GM23248 (cell line): ENCODE results near the gene PNPLA5. TPM values are rescaled to one million over a fixed set of nuclear protein-coding genes. Genes with fewer than 3 reads are reported as not detected.

Experiments used
- DNase-seq: peaks from one replicate; pipeline ENCODE4 v3.0.0-alpha.2; 2015
- H2AFZ ChIP-seq: fragments of 200-600 bp; sonication (generic); 2 replicates; pipeline ENCODE4 v1.6.1; 2016; ENCODE audit warnings: antibody characterized with exemption
- H3F3A ChIP-seq: fragments of 200-600 bp; sonication (generic); 2 replicates; pipeline ENCODE4 v1.6.1; 2016; ENCODE audit warnings: mild to moderate bottlenecking, antibody characterized with exemption, mixed run types; ENCODE audit not compliant: insufficient read depth
- H3K27ac ChIP-seq: fragments of 200-600 bp; sonication (generic); 2 replicates; pipeline ENCODE4 v1.5.1; 2016; ENCODE audit warnings: mild to moderate bottlenecking
- H3K27me3 ChIP-seq: fragments of 200-600 bp; sonication (generic); replicated peaks from 2 replicates; pipeline ENCODE4 v1.6.1; 2016; ENCODE audit warnings: mild to moderate bottlenecking; ENCODE audit not compliant: insufficient read depth
- H3K36me3 ChIP-seq: fragments of 200-600 bp; sonication (generic); 2 replicates; pipeline ENCODE4 v1.6.1; 2016; ENCODE audit warnings: low read depth, mild to moderate bottlenecking
- H3K4me1 ChIP-seq: fragments of 200-600 bp; sonication (generic); 2 replicates; pipeline ENCODE4 v1.6.1; 2016; ENCODE audit warnings: mild to moderate bottlenecking; ENCODE audit not compliant: insufficient read depth
- H3K4me2 ChIP-seq: fragments of 200-600 bp; sonication (generic); one replicate; pipeline ENCODE4 v1.6.1; 2016; ENCODE audit warnings: mild to moderate bottlenecking; ENCODE audit not compliant: unreplicated experiment
- H3K4me3 ChIP-seq: fragments of 200-600 bp; sonication (generic); 2 replicates; pipeline ENCODE4 v1.5.1; 2016; ENCODE audit warnings: mild to moderate bottlenecking
- H3K79me2 ChIP-seq: fragments of 200-600 bp; sonication (generic); 2 replicates; pipeline ENCODE4 v1.6.1; 2016; ENCODE audit warnings: mild to moderate bottlenecking; ENCODE audit not compliant: insufficient read depth
- H3K9ac ChIP-seq: fragments of 200-600 bp; sonication (generic); 2 replicates; pipeline ENCODE4 v1.6.1; 2016; ENCODE audit warnings: mild to moderate bottlenecking
- H3K9me2 ChIP-seq: fragments of 200-600 bp; sonication (generic); 2 replicates; pipeline ENCODE4 v1.6.1; 2016; ENCODE audit warnings: mixed run types, mild to moderate bottlenecking, moderate library complexity; ENCODE audit not compliant: insufficient read depth
- H3K9me3 ChIP-seq: fragments of 200-600 bp; sonication (generic); one replicate; pipeline ENCODE4 v1.6.1; 2017; ENCODE audit warnings: low read depth
- H4K20me1 ChIP-seq: fragments of 200-600 bp; sonication (generic); 2 replicates; pipeline ENCODE4 v1.6.0; 2016; ENCODE audit not compliant: insufficient read depth
- EZH2 ChIP-seq: fragments of 200-600 bp; sonication (generic); IDR thresholded peaks from 2 replicates; pipeline ENCODE4 v1.6.1; 2018; ENCODE audit warnings: antibody characterized with exemption, mild to moderate bottlenecking; ENCODE audit not compliant: insufficient read depth, poor library complexity, severe bottlenecking
- EZH2phosphoT487 ChIP-seq: fragments of 200-600 bp; sonication (generic); IDR thresholded peaks from 2 replicates; pipeline ENCODE4 v1.6.1; 2018; ENCODE audit warnings: antibody characterized with exemption, moderate library complexity, mild to moderate bottlenecking, low read depth; ENCODE audit not compliant: insufficient read depth
- WGBS, 2 experiments: methylation state at CpG; one replicate each; pipeline ENCODE4 v1.1.6; 2015 to 2017; ENCODE audit warnings: low lambda C conversion rate in 2 of 2, low coverage in 1 of 2; ENCODE audit errors: missing lambda C conversion rate in 2 of 2; 5-methylcytosine and 5-hydroxymethylcytosine counted together
- in situ Hi-C: fragments of 300-500 bp; cut with MboI; formaldehyde crosslinking; loops from 2 replicates; pipeline ENCODE4 v1.15.0; 2020
- polyA plus RNA-seq: library from polyadenylated mRNA; unstranded; fragments of >200 nt; fragmentation: Nextera tagmentation; extraction: Ambion mirVana; gene quantifications from 2 replicates; pipeline ENCODE4 v1.2.1, GENCODE V29; 2016
- total RNA-seq: library from RNA; depleted of rRNA; stranded (reverse); fragments of >200 nt; shearing (Covaris generic); gene quantifications from 2 replicates; pipeline ENCODE4 v1.2.3, GENCODE V29; 2014; rRNA removed

PNPLA5 gene
- total and polyA plus RNA-seq, 2 experiments from 2014 or later = not detected

DNA sequence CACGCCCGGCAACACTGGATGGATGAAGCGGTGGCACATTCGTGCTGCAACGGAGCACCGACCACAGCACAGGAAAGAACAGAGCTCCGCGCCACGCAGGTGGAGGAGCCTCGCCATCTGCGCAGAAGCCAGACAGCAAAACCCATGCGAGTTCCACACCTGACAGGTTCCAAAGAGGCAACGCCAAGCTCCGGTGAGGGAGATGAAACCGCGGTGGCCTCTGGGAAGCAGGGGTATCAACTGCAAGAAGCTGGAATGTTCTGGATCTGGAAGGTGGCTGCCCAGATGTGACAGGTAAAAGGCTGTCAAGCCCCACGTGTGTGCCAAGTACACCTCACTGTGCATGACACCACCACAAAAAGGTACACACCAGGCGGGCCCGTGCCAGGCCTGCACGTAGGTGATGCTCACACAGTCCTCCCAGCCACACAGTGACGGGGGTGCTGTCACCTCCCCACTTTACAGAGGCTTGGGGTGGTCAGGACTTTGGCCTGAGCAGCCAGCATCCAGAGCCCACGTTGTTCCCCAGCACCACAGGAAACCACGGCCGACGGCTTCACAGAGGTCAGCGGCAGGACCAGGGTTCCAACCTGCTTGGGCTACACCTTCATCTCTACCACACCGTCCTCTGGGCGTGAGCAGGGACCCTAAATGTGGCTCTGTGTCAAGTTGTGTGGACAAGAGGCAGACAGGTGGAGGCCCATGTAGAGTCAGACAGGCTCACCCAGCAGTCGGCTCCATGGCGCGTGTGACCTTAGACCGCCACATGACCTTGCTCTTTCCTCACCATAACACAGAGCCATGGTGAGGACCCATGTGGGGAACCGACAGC, 60.0 kb downstream of the PNPLA5 start:
- Histone ChIP-seq H3K79me2 (no peaks in the 10 kb centered on the region), H3K36me3 (no peaks in the 10 kb centered on the region), H3K4me2 (no peak overlapping the region), H2AFZ (no peak overlapping the region), H3K27ac (no peak overlapping the region), H4K20me1 (no peaks in the 10 kb centered on the region), H3K9me3 (no peaks in the 10 kb centered on the region), H3K9me2 (no peaks in the 10 kb centered on the region), H3K4me3 (no peak overlapping the region), H3F3A (peaks cover 10% of the 10 kb centered on the region), H3K9ac (no peak overlapping the region), H3K27me3 (no peaks in the 10 kb centered on the region), H3K4me1 (peaks cover 11% of the 10 kb centered on the region)
- DNase-seq = no peak
- in situ Hi-C loops = no loop called here
- WGBS, 2 experiments = 82 to 85% methylated on average over 31 to 33 of the region's 33 CpGs
- TF ChIP-seq EZH2phosphoT487 (no peak), EZH2 (no peak)

DNA sequence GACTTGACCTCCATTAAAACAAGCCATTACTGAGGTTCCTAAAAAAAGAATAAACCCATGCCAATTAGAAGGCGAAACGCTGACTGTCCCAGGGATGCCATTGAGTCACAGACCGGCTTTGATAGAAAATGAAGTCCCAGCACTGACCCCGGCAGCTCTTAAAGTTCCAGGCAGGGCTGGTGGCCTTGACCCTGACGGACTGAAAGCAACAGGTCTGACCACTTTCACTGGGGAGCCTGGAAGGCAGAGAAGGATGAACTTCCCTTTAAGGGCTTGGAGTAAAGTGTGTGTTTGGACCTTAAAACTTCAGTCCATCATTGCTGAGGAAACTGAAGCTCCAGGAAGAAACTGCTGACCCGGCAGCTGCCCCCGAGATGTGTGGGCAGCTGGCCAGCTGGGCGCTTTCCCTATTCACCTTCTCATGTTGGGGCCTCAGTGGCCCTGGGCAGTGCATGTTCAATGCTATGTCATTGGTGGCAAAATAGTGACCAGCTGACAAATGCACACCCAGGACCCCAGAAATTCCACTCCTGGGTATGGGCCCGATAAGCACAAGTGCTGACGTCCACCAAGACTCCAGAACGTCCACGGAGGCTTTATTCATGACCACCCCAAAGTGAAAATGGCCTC, 60.8 kb downstream of the PNPLA5 start:
- Histone ChIP-seq H3K4me1 (peaks cover 14% of the 10 kb centered on the region), H4K20me1 (no peaks in the 10 kb centered on the region), H3K9me3 (no peaks in the 10 kb centered on the region), H3K79me2 (no peaks in the 10 kb centered on the region), H3K36me3 (no peaks in the 10 kb centered on the region), H3K4me2 (no peak overlapping the region), H2AFZ (no peak overlapping the region), H3K9ac (no peak overlapping the region), H3K27ac (no peak overlapping the region), H3K27me3 (no peaks in the 10 kb centered on the region), H3F3A (peaks cover 14% of the 10 kb centered on the region), H3K9me2 (no peaks in the 10 kb centered on the region), H3K4me3 (no peak overlapping the region)
- in situ Hi-C loops = no loop called here
- DNase-seq = no peak
- TF ChIP-seq EZH2phosphoT487 (no peak), EZH2 (no peak)
- WGBS, 2 experiments = 68 to 69% methylated on average over 12 of the region's 12 CpGs

DNA sequence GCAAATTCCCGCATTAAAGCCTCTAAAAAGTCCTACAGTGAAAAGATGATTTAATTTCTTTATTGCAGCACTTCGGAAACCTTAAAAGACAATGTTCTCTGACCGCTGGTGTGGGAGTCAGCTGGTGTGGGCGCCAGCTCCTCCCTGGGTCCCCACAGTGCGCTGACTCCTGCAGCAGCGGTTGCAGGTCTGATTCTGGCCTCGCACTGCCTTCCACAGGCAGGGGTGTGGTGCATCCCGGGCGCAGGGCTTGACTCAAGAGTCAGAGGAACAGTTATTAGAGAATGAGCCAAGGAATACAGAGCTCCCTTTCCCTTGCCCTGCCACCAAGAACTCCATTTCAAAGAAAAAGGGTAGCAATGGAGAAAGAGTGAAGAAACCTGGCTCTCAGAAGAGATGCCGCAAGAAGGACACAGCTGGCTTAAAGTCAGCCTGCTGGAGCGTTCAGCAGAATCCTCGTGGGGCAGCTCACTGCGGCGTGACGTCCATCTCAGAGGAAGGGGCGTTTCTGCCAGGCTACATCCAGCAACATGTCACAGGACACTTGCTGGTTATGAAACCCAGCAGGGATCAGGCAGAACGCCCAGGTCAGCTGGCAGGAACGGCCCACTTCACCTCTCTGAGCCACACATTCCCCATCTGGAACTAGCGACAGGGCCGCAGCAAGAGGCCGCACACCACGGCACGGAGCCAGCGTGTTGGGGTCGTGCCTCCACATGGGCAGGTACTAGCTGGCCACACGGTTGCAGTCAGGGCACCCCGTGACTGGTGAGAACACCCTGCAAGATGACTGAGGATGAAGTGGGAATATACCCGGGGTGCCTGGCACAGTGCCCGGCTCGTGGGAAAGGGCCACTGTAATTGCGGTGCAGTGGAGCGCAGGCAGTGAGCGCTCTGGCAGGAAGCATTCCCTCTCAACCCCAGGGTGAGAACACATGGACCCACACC, 61.6 kb downstream of the PNPLA5 start:
- Histone ChIP-seq H2AFZ (0 out of 2 replicates have a peak overlapping the region, but pooled peaks have one; percentile 10), H3K4me1 (peaks cover 17% of the 10 kb centered on the region), H3K9me3 (no peaks in the 10 kb centered on the region), H3K9me2 (no peaks in the 10 kb centered on the region), H3K27me3 (no peaks in the 10 kb centered on the region), H3K9ac (peak overlapping the region; percentile 13; the same call in 1 of the 2 replicates), H3F3A (peaks cover 22% of the 10 kb centered on the region), H3K4me3 (peak overlapping the region; percentile 16), H4K20me1 (no peaks in the 10 kb centered on the region), H3K27ac (0 out of 2 replicates have a peak overlapping the region, but pooled peaks have one; percentile 27), H3K4me2 (peak overlapping the region; percentile 42), H3K36me3 (no peaks in the 10 kb centered on the region), H3K79me2 (no peaks in the 10 kb centered on the region)
- TF ChIP-seq EZH2phosphoT487 (no peak), EZH2 (no peak)
- in situ Hi-C loops = no loop called here
- 4 to 5% methylated on average over 33 of the region's 33 CpGs for WGBS, 2 experiments
- DNase-seq = peak; percentile 83

Other genes starting within 250 kb of the PNPLA5 start
- gene EFCAB6, start 79.7 kb downstream of the PNPLA5 start, total RNA-seq = 1.5 and 3.5 TPM in 2 replicates
- 2.0 and 2.1 TPM in 2 replicates for gene EFCAB6, start 79.7 kb downstream of the PNPLA5 start, polyA plus RNA-seq
- not detected in 2 replicates for gene SULT4A1, start 29.5 kb downstream of the PNPLA5 start, total RNA-seq
- not detected in 2 replicates for gene SULT4A1, start 29.5 kb downstream of the PNPLA5 start, polyA plus RNA-seq
- 0.13 and 0.54 TPM in 2 replicates for gene PNPLA3, start 31.8 kb upstream of the PNPLA5 start, total RNA-seq
- 1.2 and 1.4 TPM in 2 replicates for gene PNPLA3, start 31.8 kb upstream of the PNPLA5 start, polyA plus RNA-seq
- gene SAMM50, start 63.4 kb upstream of the PNPLA5 start, total RNA-seq = 37.8 and 48.3 TPM in 2 replicates
- gene SAMM50, start 63.4 kb upstream of the PNPLA5 start, polyA plus RNA-seq = 73.7 and 73.8 TPM in 2 replicates
- 141 and 143 TPM in 2 replicates for gene PARVB, start 132.3 kb upstream of the PNPLA5 start, total RNA-seq
- 52.6 and 53.2 TPM in 2 replicates for gene PARVB, start 132.3 kb upstream of the PNPLA5 start, polyA plus RNA-seq